Endothelial cell (in vitro differentiated cells): ENCODE results near the gene IL19. TPM values are rescaled to one million over a fixed set of nuclear protein-coding genes. Genes with fewer than 3 reads are reported as not detected.

Experiments
- DNase-seq: peaks from one replicate; pipeline ENCODE4 v3.0.0; 2021; ENCODE audit warnings: low spot score
- H3K27ac Mint-ChIP-seq: one replicate; pipeline ENCODE4 v1.8.0; 2021; ENCODE audit warnings: mixed read lengths, inconsistent platforms; ENCODE audit not compliant: unreplicated experiment
- H3K27me3 Mint-ChIP-seq: one replicate; pipeline ENCODE4 v1.8.0; 2021; ENCODE audit warnings: mild to moderate bottlenecking, moderate library complexity, mixed read lengths, inconsistent platforms; ENCODE audit not compliant: unreplicated experiment
- H3K36me3 Mint-ChIP-seq: one replicate; pipeline ENCODE4 v1.8.0; 2021; ENCODE audit warnings: mild to moderate bottlenecking, low read depth, mixed read lengths, inconsistent platforms; ENCODE audit not compliant: unreplicated experiment
- H3K4me1 Mint-ChIP-seq: one replicate; pipeline ENCODE4 v1.8.0; 2021; ENCODE audit warnings: mild to moderate bottlenecking, mixed read lengths, inconsistent platforms; ENCODE audit not compliant: unreplicated experiment
- H3K4me3 Mint-ChIP-seq: one replicate; pipeline ENCODE4 v1.8.0; 2021; ENCODE audit warnings: mild to moderate bottlenecking, mixed read lengths, inconsistent platforms; ENCODE audit not compliant: unreplicated experiment
- H3K9me3 Mint-ChIP-seq: one replicate; pipeline ENCODE4 v1.8.0; 2021; ENCODE audit warnings: mixed read lengths, inconsistent platforms; ENCODE audit not compliant: unreplicated experiment
- CTCF ChIP-seq: fragments of 200-600 bp; sonication (generic); IDR thresholded peaks from one replicate; pipeline ENCODE4 v1.5.0; 2021; ENCODE audit warnings: antibody characterized with exemption; ENCODE audit not compliant: unreplicated experiment
- total RNA-seq: library from RNA; stranded (reverse); fragmentation: NEBNext Ultra II Directional; extraction: Animal tissue kit (Norgen Biotek cat#: 25700); gene quantifications from one replicate; pipeline ENCODE4 v1.2.1, GENCODE V29; 2021; ENCODE audit not compliant: unreplicated experiment

The IL19 gene
- total RNA-seq, 1 donor from 2014 or later = not detected

GRCh38 chr1:206835186-206835585 lies 64.6 kb downstream of the IL19 start:
- peaks cover 1% of the 10 kb centered on the region for H3K27me3 Mint-ChIP-seq
- DNase-seq = no peak
- H3K4me1 Mint-ChIP-seq = peaks cover 6% of the 10 kb centered on the region
- no peak for TF ChIP-seq CTCF
- no peaks in the 10 kb centered on the region for H3K36me3 Mint-ChIP-seq
- no peak overlapping the region for H3K4me3 Mint-ChIP-seq
- no peaks in the 10 kb centered on the region for H3K9me3 Mint-ChIP-seq
- no peak overlapping the region for H3K27ac Mint-ChIP-seq

- peaks cover 6% of the 10 kb centered on the region for H3K4me1 Mint-ChIP-seq
- no peaks in the 10 kb centered on the region for H3K9me3 Mint-ChIP-seq
- H3K36me3 Mint-ChIP-seq = no peaks in the 10 kb centered on the region
- H3K4me3 Mint-ChIP-seq = no peak overlapping the region
- peaks cover 1% of the 10 kb centered on the region for H3K27me3 Mint-ChIP-seq
- TF ChIP-seq CTCF = no peak
- no peak for DNase-seq
- H3K27ac Mint-ChIP-seq = no peak overlapping the region
Measured at GRCh38 chr1:206836111-206836510, 65.5 kb downstream of the IL19 start.

GRCh38 chr1:206839006-206839560 lies 68.5 kb downstream of the IL19 start:
- Mint-ChIP-seq H3K27me3 (peaks cover 1% of the 10 kb centered on the region), H3K27ac (no peak overlapping the region)
- DNase-seq = no peak

GRCh38 chr1:206839857-206840256 lies 69.3 kb downstream of the IL19 start:
- no peak for DNase-seq
- no peaks in the 10 kb centered on the region for H3K27me3 Mint-ChIP-seq
- H3K4me1 Mint-ChIP-seq = peaks cover 6% of the 10 kb centered on the region
- no peak overlapping the region for H3K27ac Mint-ChIP-seq
- H3K9me3 Mint-ChIP-seq = no peaks in the 10 kb centered on the region
- H3K36me3 Mint-ChIP-seq = no peaks in the 10 kb centered on the region
- TF ChIP-seq CTCF = no peak
- H3K4me3 Mint-ChIP-seq = no peak overlapping the region

More at GRCh38 chr1:206839006-206839560, 68.5 kb downstream of the IL19 start:
- Mint-ChIP-seq H3K9me3 (no peaks in the 10 kb centered on the region), H3K4me1 (peaks cover 6% of the 10 kb centered on the region), H3K4me3 (no peak overlapping the region), H3K36me3 (no peaks in the 10 kb centered on the region)
- TF ChIP-seq CTCF = no peak

GRCh38 chr1:206841609-206842323 lies 71.2 kb downstream of the IL19 start:
- no peak for TF ChIP-seq CTCF
- peaks cover 6% of the 10 kb centered on the region for H3K4me1 Mint-ChIP-seq
- H3K4me3 Mint-ChIP-seq = no peak overlapping the region

More at GRCh38 chr1:206841609-206842323, 71.2 kb downstream of the IL19 start:
- H3K27me3 Mint-ChIP-seq = no peaks in the 10 kb centered on the region
- H3K36me3 Mint-ChIP-seq = no peaks in the 10 kb centered on the region
- no peak overlapping the region for H3K27ac Mint-ChIP-seq
- H3K9me3 Mint-ChIP-seq = no peaks in the 10 kb centered on the region
- DNase-seq = no peak
